Measurements from ENCODE around the gene SH3BP1. TPM values are rescaled to one million over a fixed set of nuclear protein-coding genes. Genes with fewer than 3 reads are reported as not detected.
"Not testable (repeated sequence)": the region's sequence is repeated elsewhere in the genome, so short reads cannot be mapped to it uniquely, and the experiment has no call there.

The SH3BP1 gene
- total RNA-seq, 1 donor from 2014 or later: 28.3 TPM

DNA sequence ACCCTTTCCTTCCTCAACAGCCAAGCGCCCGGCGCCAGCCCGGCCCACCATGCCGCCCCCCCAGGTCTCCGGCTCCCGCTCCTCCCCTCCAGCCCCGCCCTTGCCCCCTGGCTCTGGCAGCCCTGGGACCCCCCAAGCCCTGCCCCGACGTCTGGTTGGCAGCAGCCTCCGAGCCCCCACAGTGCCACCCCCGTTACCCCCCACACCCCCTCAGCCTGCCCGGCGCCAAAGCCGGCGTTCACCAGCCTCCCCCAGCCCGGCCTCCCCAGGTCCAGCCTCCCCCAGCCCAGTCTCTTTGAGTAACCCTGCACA, 15.7 kb downstream of the SH3BP1 start:
- H3K36me3 ChIP-seq: peaks cover 33% of the 10 kb centered on the region
- H3K4me1 ChIP-seq: peaks cover 16% of the 10 kb centered on the region
- ATAC-seq: no peak
- H3K4me3 ChIP-seq: no peak overlapping the region
- TF ChIP-seq CTCF (IDR thresholded peaks at IDR 0.05): no peak
- intact Hi-C loops (cut with DNase I): no loop called here
- no peaks in the 10 kb centered on the region for H3K27me3 ChIP-seq
- DNase-seq: no peak
- no peaks in the 10 kb centered on the region for H3K9me3 ChIP-seq
- no peak overlapping the region for H3K27ac ChIP-seq

DNA sequence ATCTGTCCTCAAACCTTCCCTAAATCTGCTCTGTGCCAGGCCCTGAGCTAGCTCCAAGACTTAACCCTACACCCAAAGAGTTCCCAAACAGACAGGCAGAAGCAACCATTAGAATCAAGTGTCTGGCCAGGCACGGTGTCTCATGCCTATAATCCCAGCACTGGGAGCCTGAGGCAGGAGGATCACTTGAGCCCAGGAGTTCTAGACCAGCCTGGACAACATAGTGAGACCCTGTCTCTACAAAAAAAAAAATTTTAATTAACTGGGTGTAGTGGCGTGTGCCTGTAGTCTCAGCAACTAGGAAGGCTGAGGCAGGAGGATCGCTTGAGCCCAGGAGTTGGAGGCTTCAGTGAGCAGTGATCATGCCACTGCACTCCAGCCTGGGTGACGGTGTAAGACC, 17.1 kb downstream of the SH3BP1 start:
- H3K36me3 ChIP-seq: peaks cover 20% of the 10 kb centered on the region
- intact Hi-C loops (cut with DNase I); DNase-seq; H3K9me3 ChIP-seq; ATAC-seq; H3K4me3 ChIP-seq; H3K27me3 ChIP-seq; H3K27ac ChIP-seq: not testable (repeated sequence)
- peaks cover 26% of the 10 kb centered on the region for H3K4me1 ChIP-seq

DNA sequence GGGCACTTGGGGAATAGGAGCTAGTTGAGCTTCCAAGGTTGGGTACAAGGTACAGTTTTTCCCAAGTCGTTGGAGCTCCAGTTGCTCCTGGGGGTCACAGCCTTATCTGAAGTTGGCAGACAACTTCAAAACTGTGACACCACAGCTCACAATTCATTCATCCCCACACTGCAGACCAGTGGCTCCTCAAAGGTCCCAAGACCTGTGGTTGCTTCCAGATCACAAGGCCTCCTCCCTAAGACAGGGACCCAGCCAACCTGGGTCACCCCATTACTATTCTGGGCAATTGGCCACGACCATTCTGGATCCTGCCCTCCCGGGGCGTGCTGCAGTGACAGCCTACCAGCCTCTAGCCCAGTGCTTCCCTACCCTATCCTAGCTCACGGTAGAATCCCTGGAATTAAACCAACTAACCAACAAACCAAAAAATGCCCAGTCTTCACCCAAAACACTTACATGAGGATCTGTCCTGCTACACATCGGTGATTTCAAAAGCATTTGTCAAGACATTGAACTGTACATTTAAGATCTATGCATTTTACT, 18.2 kb downstream of the SH3BP1 start:
- Histone ChIP-seq H3K4me1 (peaks cover 32% of the 10 kb centered on the region), H3K27me3 (no peaks in the 10 kb centered on the region), H3K36me3 (peaks cover 15% of the 10 kb centered on the region), H3K9me3 (no peaks in the 10 kb centered on the region), H3K4me3 (peak overlapping the region; percentile 59), H3K27ac (peak overlapping the region; percentile 82)
- ATAC-seq (no peak), DNase-seq (no peak)
- intact Hi-C loops (cut with DNase I): no loop called here
- no peak for TF ChIP-seq CTCF (IDR thresholded peaks at IDR 0.05)

GRCh38 chr22:37658133-37659065, 18.9 kb downstream of the SH3BP1 start, which contains the start of gene PDXP:
Gene PDXP, plus strand, starts transcription at chr22:37658723. Its CDS starts 60 bp downstream, at chr22:37658783.
- peak within 1 kb of the TSS; percentile 82 for H3K27ac ChIP-seq

GRCh38 chr22:37659066-37659896, 19.8 kb downstream of the SH3BP1 start:
- no peak for TF ChIP-seq CTCF (IDR thresholded peaks at IDR 0.05)
- ATAC-seq (no peak), DNase-seq (no peak)
- H3K36me3 ChIP-seq: no peaks in the 10 kb centered on the region
- H3K27me3 ChIP-seq: no peaks in the 10 kb centered on the region
- intact Hi-C loops (cut with DNase I): no loop called here
- H3K4me1 ChIP-seq: peaks cover 32% of the 10 kb centered on the region
- H3K27ac ChIP-seq: no peak overlapping the region
- H3K9me3 ChIP-seq: no peaks in the 10 kb centered on the region
- peak overlapping the region; percentile 59 for H3K4me3 ChIP-seq

More at GRCh38 chr22:37658133-37659065, 18.9 kb downstream of the SH3BP1 start, which contains the start of gene PDXP:
- Histone ChIP-seq H3K4me3 (peak within 1 kb of the TSS; percentile 59), H3K9me3 (no peaks in the 10 kb centered on the region), H3K4me1 (peaks cover 32% of the 10 kb centered on the region), H3K27me3 (no peaks in the 10 kb centered on the region), H3K36me3 (peaks cover 7% of the 10 kb centered on the region)
- intact Hi-C loops (cut with DNase I): no loop called here
- DNase-seq (peak; percentile 99), ATAC-seq (peak; percentile 97)
- no peak for TF ChIP-seq CTCF (IDR thresholded peaks at IDR 0.05)

Data from upper lobe of right lung (tissue), 1 donor.